ENCODE measurements around the gene TMEM125.

TMEM125 gene

GRCh38 chr1:43300378-43301094 lies 30.8 kb downstream of the TMEM125 start, which contains the start of gene TIE1:
TIE1 (plus strand) TSS chr1:43300982; CDS start chr1:43301072, 90 bp downstream.
- no peak for DNase-seq (ENCODE audit: low read depth)
- no peak within 1 kb of the TSS for H3K4me3 ChIP-seq (ENCODE audit: low read depth, low read length)
- no peak for TF ChIP-seq CTCF (conservative IDR thresholded peaks at IDR 0.05; ENCODE audit: low read depth, low read length)

GRCh38 chr1:43302201-43302600 lies 32.4 kb downstream of the TMEM125 start:
- TF ChIP-seq CTCF (conservative IDR thresholded peaks at IDR 0.05; ENCODE audit: low read depth, low read length), result no peak
- no peak overlapping the region for H3K4me3 ChIP-seq (ENCODE audit: low read depth, low read length)
- no peak for DNase-seq (ENCODE audit: low read depth)

GRCh38 chr1:43302721-43303470 lies 33.1 kb downstream of the TMEM125 start:
- DNase-seq (ENCODE audit: low read depth), result no peak
- H3K4me3 ChIP-seq (ENCODE audit: low read depth, low read length), result no peak overlapping the region
- TF ChIP-seq CTCF (conservative IDR thresholded peaks at IDR 0.05; ENCODE audit: low read depth, low read length), result no peak

GRCh38 chr1:43303471-43304313 lies 33.9 kb downstream of the TMEM125 start:
- no peak for DNase-seq (ENCODE audit: low read depth)
- no peak overlapping the region for H3K4me3 ChIP-seq (ENCODE audit: low read depth, low read length)
- no peak for TF ChIP-seq CTCF (conservative IDR thresholded peaks at IDR 0.05; ENCODE audit: low read depth, low read length)

- H3K4me3 ChIP-seq (ENCODE audit: low read depth, low read length), result no peak overlapping the region
- DNase-seq (ENCODE audit: low read depth), result no peak
- no peak for TF ChIP-seq CTCF (conservative IDR thresholded peaks at IDR 0.05; ENCODE audit: low read depth, low read length)
Measured at GRCh38 chr1:43304314-43304681, 34.5 kb downstream of the TMEM125 start.

GRCh38 chr1:43304771-43305300 lies 35.1 kb downstream of the TMEM125 start:
- no peak for DNase-seq (ENCODE audit: low read depth)
- no peak for TF ChIP-seq CTCF (conservative IDR thresholded peaks at IDR 0.05; ENCODE audit: low read depth, low read length)
- H3K4me3 ChIP-seq (ENCODE audit: low read depth, low read length), result no peak overlapping the region

All from choroid plexus epithelial cell (primary cell).